ENCODE data around the gene VCX. TPM values are rescaled to one million over a fixed set of nuclear protein-coding genes. Genes with fewer than 3 reads are reported as not detected.
"Not testable (repeated sequence)": the region's sequence is repeated elsewhere in the genome, so short reads cannot be mapped to it uniquely, and the experiment has no call there.

Gene VCX
- total RNA-seq, result not detected

- not testable (repeated sequence) for DNase-seq (ENCODE audit: low spot score)
Observed at GRCh38 chrX:7842871-7843270, at the start of gene VCX. Gene VCX (plus strand): TSS chrX:7843171. CDS start chrX:7843204, 33 bp downstream.

DNA sequence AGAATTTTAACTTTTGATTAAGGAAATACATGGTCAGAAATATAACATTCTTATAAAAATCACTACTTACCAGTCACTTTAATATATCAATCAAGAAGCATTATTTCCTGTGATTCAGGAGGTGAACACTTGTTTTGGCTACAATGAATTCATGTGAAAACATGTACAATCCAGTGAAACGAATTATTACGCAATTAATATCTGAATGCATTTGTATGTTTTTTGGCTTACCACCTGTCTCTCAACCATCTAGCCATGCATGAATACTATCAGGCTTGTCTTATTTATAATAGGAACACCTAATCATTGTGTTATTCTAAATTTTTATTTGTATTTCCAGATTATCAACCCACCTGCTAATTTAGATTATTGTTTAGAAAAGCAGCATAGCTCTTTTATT lies 44.6 kb upstream of the VCX start:
- DNase-seq (ENCODE audit: low spot score), result no peak

GRCh38 chrX:7801711-7802110 lies 41.3 kb upstream of the VCX start:
- no peak for DNase-seq (ENCODE audit: low spot score)

- no peak for DNase-seq (ENCODE audit: low spot score)
Observed at GRCh38 chrX:7815166-7815805, 27.7 kb upstream of the VCX start.

GRCh38 chrX:7828594-7828993 lies 14.4 kb upstream of the VCX start:
- DNase-seq (ENCODE audit: low spot score), result no peak

GRCh38 chrX:7841084-7841805 lies 1.7 kb upstream of the VCX start:
- DNase-seq (ENCODE audit: low spot score), result no peak

DNA sequence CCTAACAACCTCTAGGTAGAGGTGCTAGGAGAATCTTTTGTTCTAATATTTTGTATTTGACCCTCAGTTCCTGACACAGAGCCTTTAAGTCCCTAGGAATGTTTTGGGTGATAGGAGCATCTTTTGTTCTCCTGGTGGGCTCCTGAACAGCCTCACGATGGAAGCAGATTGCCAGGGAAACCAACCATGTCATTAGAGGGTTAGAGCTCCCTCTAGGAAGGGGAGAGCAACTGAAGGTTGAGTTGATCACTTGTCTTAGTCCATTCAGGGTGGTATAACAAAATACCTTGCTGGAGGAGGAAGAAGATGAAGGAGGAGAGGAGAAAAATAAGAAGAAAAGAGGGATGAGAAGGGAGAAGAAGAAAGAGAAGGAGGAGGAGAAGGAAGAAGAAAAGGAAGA lies 9.2 kb downstream of the VCX start:
- no peak for DNase-seq (ENCODE audit: low spot score)

DNA sequence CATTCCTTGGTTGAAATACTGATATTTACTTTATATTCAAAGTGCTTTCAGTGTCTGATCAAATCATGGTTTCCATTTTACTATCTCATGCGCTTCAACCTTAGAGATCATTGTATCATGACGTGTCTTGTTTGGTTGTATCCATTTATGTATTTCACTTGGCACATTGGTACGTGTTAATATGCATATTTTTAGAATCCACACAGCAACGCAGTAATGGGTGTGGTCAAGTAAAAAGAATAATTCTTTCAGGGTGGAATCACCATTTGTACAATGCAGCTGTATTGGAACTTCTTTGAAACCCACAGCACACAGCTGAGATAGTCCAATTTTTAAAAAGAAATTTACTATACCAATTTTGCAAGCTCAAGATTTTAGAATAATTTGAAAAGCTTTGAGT lies 29.1 kb downstream of the VCX start:
- no peak for DNase-seq (ENCODE audit: low spot score)

DNA sequence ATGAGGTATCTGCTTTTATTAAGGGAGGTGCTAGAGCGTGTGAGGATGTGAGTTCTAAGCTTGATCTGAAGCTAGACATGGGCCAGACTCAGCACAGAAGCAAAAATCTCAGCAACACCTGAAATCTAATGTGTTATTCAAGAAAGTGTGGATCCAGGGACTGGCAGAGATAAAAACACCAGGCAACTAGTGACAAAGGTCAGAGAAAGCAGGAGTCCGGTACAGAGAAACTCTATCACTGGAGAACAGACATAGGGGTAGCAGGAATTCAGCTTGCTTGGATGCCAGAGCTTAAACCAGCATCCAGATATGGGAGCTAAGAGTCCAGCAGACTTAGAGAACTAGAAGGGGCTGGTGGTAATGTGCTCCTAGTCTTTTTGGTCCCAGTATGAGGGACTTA lies 34.0 kb downstream of the VCX start:
- no peak for DNase-seq (ENCODE audit: low spot score)

GRCh38 chrX:7889135-7889534 lies 46.2 kb downstream of the VCX start:
- DNase-seq (ENCODE audit: low spot score), result no peak

- no peak for DNase-seq (ENCODE audit: low spot score)
Observed at GRCh38 chrX:7889680-7890079, 46.7 kb downstream of the VCX start.

DNA sequence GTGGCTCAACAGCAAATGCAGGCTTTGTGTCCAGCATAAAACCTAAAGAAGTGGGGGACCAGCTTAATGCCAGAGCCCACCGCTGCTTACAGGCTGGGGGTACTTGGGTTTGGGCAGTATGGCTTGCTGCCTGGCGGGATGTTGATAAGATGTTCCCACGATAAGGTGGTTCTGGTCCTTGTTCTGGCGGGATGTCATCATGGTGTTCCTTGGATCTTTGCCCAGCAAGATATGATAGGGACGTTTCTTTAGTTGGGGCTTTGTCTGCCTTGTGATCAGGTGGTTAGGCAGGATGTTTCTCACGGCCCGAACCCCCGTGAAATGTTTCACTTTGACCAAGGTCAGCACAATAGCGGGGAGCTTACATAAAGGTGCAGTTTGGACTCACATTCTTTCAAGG lies 49.0 kb downstream of the VCX start:
- DNase-seq (ENCODE audit: low spot score), result no peak

Other genes starting within 250 kb of the VCX start
- 31.8 TPM for gene PNPLA4, start 84.2 kb downstream of the VCX start, total RNA-seq

All from ureter (tissue), 1 donor.